Fibroblast of the aortic adventitia (primary cell): Measurements from ENCODE around the gene NKAIN4. TPM values are rescaled to one million over a fixed set of nuclear protein-coding genes. Genes with fewer than 3 reads are reported as not detected.

Source experiments
- DNase-seq: peaks from one replicate; pipeline ENCODE4 v3.0.0-alpha.2; 2010; ENCODE audit warnings: low read depth
- H3K4me3 ChIP-seq: 2 replicates; pipeline ENCODE4 v1.5.1; 2011; ENCODE audit warnings: low read depth, mild to moderate bottlenecking, control low read depth, low read length, moderate library complexity
- total RNA-seq: library from RNA; depleted of rRNA; stranded (reverse); fragments of >200 nt; gene quantifications from 2 replicates; pipeline ENCODE4 v1.2.3, GENCODE V29; 2012; ENCODE audit warnings: low replicate concordance
- TF ChIP-seq, protein P1 (sequence below): IDR thresholded peaks from 2 replicates; pipeline ENCODE4 v1.5.1; 2011; ENCODE audit warnings: mild to moderate bottlenecking, low read length, control low read depth, inconsistent platforms; ENCODE audit not compliant: insufficient read depth

Gene NKAIN4
- total RNA-seq, 1 donor = not detected

DNA sequence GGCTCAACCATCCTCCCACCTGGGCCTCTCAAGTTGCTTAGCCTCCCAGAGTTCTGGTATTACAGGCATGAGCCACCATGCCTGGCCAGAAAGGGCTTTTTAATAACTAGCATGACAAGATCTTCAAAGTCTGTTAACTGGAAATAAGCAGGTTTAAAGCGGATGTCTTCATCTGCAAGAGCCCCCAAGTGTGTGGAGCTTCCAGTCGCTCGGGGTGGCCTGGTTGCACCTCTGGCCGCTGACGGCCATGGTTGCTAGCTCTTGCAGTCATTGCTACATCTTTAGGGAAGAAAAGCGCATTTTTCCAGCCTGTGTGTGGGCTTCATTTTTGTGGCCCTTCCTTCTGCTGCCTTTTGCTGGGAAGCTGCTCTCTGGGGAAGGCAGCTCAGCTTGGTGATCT lies 26.1 kb upstream of the NKAIN4 start:
- no peak for DNase-seq
- H3K4me3 ChIP-seq = no peak overlapping the region
- TF ChIP-seq, protein P1, sequence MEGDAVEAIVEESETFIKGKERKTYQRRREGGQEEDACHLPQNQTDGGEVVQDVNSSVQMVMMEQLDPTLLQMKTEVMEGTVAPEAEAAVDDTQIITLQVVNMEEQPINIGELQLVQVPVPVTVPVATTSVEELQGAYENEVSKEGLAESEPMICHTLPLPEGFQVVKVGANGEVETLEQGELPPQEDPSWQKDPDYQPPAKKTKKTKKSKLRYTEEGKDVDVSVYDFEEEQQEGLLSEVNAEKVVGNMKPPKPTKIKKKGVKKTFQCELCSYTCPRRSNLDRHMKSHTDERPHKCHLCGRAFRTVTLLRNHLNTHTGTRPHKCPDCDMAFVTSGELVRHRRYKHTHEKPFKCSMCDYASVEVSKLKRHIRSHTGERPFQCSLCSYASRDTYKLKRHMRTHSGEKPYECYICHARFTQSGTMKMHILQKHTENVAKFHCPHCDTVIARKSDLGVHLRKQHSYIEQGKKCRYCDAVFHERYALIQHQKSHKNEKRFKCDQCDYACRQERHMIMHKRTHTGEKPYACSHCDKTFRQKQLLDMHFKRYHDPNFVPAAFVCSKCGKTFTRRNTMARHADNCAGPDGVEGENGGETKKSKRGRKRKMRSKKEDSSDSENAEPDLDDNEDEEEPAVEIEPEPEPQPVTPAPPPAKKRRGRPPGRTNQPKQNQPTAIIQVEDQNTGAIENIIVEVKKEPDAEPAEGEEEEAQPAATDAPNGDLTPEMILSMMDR = no peak

DNA sequence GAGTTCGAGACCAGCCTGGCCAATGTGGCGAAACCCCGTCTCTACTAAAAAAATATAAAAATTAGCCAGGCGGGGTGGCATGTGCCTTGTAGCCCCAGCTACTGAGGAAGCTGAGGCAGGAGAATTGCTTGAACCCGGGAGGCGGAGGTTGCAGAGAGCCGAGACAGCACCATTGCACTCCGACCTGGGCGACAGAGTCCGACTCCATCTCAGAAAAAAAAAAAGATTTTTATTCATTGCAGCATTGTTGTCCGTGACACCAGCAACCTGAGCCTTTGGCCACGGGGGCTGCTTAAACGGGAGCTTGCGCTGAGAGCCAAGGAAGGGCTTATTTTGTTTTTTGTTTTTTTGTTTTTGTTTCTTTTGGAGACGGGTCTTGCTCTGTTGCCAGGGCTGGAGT lies 25.7 kb upstream of the NKAIN4 start:
- DNase-seq = no peak
- TF ChIP-seq, protein P1 = no peak
- H3K4me3 ChIP-seq = no peak overlapping the region

DNA sequence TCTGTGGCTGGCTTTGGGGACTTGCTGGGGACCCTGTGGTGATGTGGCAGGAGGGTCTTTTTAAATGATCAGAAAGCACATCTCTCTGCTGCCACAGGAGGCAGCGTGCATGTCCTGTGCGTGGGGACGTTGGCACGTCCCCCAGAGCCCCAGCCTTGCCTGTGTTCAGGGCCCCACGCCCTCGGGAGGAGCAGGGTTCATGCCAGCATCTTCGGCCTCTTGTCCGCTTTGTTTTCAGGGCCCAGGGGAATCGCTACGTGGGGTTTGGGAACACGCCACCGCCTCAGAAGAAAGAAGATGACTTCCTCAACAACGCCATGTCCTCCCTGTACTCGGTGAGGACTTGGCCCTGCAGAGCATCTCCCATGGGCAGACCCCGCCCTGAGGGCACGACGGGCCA lies 24.4 kb upstream of the NKAIN4 start:
- H3K4me3 ChIP-seq = no peak overlapping the region
- no peak for DNase-seq
- TF ChIP-seq, protein P1 = no peak

DNA sequence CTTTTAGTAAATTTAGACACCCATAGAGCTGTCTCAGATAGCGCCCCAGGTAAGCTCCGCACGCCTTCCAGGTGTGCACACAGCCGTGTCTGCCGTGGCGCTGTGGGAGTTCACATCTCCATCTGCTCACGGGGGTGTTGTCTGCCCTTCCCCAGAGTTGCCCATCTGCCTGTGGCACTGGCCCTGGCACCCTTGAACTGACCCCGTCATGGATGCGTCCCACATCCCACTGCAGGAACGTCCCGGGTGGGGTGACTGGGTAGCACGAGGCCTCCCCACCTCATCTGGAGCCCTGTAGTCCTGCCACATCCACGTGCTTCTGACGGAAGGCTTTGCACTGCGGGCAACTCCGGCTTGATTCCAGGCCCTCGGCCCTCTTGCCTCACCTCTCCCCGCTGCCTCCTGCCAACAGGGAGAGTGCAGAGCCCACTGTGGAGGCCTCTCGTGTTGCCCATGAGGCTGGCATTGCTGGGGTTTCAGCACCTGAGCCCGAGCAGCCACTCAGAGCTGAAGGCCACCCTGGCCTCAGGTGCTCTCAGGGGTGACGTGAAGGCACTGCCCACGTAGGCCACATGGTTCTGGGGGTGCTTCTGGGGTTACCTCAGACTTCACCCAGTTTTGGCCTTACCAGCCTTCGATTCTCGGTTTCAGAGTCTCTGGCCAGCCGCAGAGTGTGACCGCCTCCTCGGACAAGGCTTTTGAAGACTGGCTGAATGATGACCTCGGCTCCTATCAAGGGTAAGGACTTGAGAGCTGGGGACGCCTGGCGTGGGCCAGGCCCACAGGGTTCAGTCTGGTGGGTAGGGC lies 23.4 kb upstream of the NKAIN4 start:
- TF ChIP-seq, protein P1 = no peak
- H3K4me3 ChIP-seq = no peak overlapping the region
- no peak for DNase-seq

DNA sequence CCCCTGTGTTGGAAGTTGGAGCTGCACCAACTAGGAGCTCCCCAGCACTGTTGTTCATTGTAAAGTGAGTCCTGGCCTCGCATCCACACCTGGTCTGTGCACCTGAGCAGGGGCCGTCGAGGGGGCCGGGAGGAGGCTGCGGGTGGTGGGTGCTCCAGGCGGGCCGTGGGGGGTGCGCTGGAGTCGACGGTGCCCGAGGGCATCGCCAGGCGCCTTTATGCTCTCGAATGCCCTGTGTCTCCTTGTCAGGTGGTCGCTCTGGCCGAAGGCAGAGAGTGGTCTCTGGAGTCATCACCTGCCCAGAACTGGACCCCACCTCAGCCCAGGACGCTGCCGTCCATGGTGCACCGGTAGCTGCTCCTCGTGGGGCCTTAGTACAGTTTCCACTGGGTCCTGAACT lies 22.7 kb upstream of the NKAIN4 start:
- DNase-seq = no peak
- TF ChIP-seq, protein P1 = no peak
- H3K4me3 ChIP-seq = no peak overlapping the region

DNA sequence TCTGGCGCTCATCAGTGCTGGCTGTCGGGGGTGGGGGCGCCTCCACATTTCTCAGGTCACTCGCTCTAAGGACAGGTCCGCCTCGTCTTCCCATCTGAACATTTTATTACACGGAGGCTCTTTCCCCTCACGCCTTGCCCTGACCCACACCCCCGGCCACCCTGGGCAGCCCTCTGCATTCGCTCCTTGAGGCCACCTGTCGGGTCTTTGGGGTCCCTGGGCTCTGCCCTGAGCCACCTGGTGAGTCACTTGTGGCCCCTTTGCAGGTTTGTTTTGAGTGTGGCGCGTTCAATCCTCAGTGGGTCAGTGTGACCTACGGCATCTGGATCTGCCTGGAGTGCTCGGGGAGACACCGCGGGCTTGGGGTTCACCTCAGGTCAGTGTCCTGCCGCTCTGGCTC lies 21.6 kb upstream of the NKAIN4 start:
- no peak overlapping the region for H3K4me3 ChIP-seq
- TF ChIP-seq, protein P1 = no peak
- no peak for DNase-seq
